GM18873 (cell line): ENCODE measurements around the gene DPM3.
"Not testable (repeated sequence)": the region's sequence is repeated elsewhere in the genome, so short reads cannot be mapped to it uniquely, and the experiment has no call there.

Source experiments
- ATAC-seq: cut with Tn5 transposase; IDR thresholded peaks from one replicate; pipeline ENCODE4 v1.9.1; 2021; ENCODE audit warnings: mild to moderate bottlenecking, moderate library complexity, moderate number of reproducible peaks; ENCODE audit not compliant: unreplicated experiment, low FRiP score

Gene DPM3

DNA sequence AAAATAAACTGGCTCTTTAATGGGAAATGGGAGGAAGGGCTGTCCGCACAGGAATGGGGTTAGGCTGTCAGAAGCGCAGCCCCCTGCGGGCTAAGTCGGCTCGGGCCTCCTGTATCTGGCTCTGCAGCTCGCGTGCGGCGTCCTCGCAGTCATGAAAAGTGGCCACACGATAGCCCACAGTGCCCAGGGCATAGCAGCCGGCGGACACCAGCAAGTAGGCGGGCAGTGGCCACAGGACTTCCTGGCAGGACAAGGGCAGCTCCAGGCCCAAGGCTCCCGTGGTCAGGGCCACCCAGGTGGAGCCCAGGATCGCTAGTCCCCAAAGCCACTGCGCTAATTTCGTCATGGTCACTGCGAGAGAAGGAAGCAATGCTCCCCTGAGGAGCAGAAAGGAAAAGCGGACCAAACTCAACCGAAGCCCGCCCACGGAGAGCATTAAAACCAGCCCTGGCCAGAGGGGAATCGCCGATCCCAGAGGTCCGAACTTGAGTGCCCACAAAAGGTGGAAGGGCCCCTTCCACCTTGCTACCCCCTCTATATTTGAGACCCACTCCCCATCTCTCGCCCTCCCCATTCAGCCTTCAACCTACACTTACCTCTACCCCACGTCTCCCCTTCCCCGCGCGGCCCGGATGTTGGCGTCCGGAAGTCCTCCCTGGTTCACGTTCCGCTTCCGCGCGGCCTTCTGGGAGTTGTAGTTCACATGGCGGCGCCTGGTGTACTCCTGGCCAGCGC, at the start of gene DPM3:
Gene DPM3, minus strand, starts transcription at position 637 of the 735 bp plus-strand sequence. Its CDS starts 291 bp downstream, at position 346.
- ATAC-seq = peak; percentile 54

DNA sequence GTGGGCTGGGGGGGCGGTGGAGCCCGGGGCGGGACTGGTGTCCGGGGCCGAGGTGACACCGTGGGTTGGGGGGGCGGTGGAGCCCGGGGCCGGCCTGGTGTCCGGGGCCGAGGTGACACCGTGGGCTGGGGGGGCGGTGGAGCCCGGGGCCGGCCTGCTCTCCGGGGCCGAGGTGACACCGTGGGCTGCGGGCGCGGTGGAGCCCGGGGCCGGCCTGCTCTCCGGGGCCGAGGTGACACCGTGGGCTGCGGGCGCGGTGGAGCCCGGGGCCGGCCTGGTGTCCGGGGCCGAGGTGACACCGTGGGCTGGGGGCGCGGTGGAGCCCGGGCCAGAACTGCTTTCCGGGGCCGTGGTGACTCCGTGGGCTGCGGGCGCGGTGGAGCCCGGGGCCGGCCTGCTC, 49.6 kb upstream of the DPM3 start:
- not testable (repeated sequence) for ATAC-seq

DNA sequence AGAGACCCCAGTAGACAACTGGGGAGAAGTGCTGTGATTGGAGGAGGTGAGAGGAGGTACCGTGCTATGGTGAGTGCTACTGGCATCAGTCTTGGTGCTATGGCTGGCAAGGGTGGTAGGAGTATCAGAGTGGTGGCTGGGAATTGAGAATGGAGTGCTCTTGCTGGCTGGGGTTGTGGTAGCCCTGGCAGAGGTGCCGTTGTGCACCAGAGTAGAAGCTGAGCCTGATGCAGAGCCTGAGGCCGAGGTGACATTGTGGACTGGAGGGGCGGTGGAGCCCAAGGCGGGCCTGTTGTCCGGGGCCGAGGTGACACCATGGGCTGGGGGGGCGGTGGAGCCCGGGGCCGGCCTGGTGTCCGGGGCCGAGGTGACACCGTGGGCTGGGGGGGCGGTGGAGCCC, 47.9 kb upstream of the DPM3 start:
- no peak for ATAC-seq

DNA sequence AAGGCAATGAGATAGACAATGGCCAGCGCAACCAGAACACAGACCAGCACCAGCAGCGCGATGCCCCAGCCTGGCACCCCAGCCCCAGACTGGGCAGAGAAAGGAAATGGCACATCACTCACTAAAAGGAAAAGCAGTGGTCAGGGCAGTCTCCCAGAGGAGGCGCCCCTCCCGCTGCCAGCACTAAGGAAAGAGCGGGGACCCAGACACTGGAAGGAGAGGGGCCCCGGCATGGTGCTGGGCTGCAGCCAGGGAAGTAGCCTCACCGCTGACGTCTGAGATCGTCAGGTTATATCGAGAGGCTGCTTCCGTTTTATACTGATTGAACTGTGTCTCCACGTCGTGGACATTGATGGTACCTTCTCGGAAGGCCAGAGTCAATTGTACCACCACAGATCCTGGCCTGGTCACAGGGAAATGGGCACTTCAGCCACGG, 47.1 kb upstream of the DPM3 start:
- no peak for ATAC-seq

DNA sequence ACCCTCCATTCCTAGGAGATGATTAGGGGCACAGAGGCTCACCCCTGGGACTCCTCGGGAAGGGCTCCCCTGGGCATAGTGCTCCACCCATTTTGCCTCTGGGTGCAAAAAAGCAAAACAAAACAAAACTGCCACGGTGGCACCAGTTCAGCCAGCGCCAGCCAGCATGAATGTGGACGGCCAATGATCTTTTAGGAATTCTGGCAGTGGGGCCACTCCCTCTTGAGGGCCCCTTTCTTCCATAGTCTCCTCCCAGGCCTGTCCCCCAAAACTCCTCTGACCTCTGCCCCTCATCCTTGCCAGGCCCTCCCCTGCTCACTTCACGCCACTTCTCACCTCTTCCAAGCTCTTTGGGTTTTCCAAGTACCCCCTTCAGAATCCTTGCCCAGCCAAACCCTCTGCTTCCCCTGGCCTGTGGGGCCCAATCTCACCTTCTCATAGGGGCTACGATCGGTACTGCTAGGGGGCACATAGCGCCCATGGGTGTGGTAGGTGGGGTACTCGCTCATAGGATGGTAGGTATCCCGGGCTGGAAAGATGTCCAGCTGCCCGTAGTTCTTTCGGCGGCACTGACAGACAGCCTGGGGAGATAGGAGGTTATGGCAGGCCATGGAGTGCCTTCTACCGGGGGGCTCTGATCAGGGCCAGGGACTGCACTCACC, 46.6 kb upstream of the DPM3 start:
- ATAC-seq = no peak

GRCh38 chr1:155186067-155186793, 45.9 kb upstream of the DPM3 start:
- no peak for ATAC-seq

GRCh38 chr1:155185783-155186066, 45.4 kb upstream of the DPM3 start:
- ATAC-seq = no peak

- peak; percentile 79 for ATAC-seq
These were observed 44.8 kb upstream of the DPM3 start for GRCh38 chr1:155184835-155185782.

DNA sequence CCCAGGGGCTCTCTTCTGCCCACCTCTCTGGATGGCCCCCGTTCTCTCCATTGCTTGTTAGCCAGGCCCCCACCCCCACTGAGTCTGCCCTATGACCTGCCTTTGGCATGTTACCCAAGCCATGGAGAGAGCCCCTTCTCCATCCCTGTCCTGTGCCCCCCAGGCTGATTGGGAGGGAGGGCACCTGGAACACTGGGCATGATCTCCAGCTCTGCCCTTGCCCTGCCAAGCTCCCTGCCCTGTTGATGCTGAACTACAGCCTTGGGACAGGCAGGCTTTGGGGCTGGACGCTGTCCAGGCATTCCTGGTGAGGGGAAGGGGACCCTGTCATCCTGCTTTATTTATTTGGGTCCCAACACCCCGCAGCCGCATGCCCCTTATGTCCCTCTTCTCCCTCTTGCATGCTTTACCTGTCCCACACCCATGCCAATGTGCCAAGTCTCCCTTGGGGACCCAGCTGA, 44.0 kb upstream of the DPM3 start:
- no peak for ATAC-seq

DNA sequence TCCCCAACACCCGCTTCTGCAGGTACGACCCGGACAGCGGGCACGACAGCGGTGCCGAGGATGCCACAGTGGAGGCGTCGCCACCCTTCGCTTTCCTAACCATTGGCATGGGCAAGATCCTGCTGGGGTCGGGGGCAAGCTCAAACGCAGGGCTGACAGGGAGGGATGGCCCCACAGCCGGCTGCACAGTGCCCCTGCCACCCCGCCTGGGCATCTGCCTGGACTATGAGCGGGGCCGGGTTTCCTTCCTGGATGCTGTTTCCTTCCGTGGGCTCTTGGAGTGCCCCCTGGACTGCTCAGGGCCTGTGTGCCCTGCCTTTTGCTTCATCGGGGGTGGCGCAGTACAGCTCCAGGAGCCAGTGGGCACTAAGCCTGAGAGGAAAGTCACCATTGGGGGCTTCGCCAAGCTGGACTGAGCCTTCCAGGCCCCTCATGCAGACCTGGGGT, 43.5 kb upstream of the DPM3 start:
- ATAC-seq = no peak

GRCh38 chr1:155182052-155182550, 41.8 kb upstream of the DPM3 start:
- no peak for ATAC-seq

- no peak for ATAC-seq
These were observed 41.2 kb upstream of the DPM3 start for GRCh38 chr1:155181371-155182051.

DNA sequence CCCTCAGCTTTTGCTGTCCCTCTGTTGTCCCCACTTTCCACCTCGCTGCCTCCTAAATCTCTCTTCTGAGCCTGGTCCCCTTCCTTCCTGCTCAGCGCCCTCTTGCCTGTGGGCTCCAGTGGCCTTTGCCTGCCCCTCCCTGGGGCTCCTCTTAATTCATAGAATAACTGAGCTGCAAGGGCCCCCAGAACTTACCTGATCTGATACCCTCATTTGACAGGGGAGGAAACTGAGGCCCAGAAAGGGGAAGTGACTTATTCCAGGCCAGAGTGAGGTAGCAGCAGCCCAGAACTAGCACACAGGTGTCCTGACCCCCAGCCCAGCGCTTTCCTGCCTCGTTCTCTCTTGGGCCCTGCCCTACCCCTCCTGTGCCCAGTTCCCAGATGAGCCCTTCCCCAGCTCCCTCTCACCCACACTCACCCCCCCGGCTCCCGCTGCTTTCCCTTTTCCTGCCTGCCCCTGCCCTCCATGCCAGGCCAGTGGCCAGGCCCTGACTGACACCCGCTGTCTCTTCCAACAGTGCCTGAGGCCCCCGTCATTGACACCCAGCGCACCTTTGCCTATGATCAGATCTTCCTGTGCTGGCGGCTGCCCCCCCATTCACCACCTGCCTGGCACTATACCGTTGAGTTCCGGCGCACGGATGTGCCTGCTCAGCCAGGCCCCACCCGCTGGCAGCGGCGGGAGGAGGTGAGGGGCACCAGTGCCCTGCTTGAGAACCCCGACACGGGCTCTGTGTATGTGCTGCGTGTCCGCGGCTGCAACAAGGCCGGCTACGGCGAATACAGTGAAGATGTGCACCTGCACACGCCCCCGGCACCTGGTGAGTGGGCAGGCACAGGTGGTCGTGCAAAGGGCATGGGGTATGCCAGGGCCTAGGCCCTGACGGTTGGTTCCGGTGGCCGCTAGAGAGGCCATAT, 39.0 kb upstream of the DPM3 start:
- ATAC-seq = no peak

GRCh38 chr1:155178441-155179111, 38.2 kb upstream of the DPM3 start:
- no peak for ATAC-seq

DNA sequence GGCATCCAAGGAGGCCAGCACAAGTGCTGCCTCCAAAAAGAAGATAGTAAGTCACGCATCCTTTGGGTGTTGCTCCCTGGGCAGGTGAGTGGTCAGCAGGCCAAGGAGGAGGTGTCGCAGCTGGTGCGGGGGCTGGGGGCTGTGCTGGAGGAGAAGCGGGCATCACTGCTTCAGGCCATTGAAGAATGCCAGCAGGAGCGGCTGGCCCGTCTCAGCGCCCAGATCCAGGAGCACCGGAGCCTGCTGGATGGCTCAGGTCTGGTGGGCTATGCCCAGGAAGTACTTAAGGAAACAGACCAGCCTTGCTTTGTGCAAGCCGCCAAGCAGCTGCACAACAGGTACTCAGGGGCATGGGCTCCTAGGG, 37.6 kb upstream of the DPM3 start:
- ATAC-seq = no peak

- no peak for ATAC-seq
These were observed 37.0 kb upstream of the DPM3 start for GRCh38 chr1:155177192-155177917.

DNA sequence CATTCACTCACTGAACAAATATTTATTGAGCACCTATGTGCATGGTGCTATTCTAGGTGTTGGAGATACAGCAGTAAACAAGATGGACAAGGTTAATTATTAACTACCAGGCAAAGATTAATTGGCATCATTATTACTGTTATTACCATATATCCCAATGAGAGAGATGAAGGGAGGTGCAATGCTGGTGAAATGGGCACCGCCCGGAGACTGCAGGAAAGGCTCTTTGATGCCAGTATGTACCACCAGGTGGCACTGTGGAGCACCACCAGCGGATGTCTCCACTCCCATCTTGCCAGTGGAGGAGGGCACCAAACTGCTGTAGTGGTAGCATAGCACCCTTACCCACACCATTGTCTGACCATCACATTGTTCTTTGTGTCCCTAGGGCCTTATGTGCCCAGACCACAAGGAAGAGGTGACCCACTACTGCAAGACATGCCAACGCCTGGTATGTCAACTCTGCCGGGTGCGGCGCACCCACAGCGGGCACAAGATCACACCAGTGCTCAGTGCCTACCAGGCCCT, 36.3 kb upstream of the DPM3 start:
- ATAC-seq = no peak
